LoVo (cell line): Measurements from ENCODE around the gene NT5C1A.

Experiments
- DNase-seq: peaks from one replicate; pipeline ENCODE4 v3.0.0-alpha.2; 2016; ENCODE audit warnings: low spot score

The NT5C1A gene

GRCh38 chr1:39689635-39690034 lies 17.7 kb upstream of the NT5C1A start:
- no peak for DNase-seq

GRCh38 chr1:39689214-39689613 lies 17.3 kb upstream of the NT5C1A start:
- no peak for DNase-seq

- DNase-seq = no peak
These were observed 16.8 kb upstream of the NT5C1A start for GRCh38 chr1:39688706-39689105.

GRCh38 chr1:39687243-39687642 lies 15.3 kb upstream of the NT5C1A start:
- DNase-seq = no peak

- no peak for DNase-seq
These were observed 13.2 kb upstream of the NT5C1A start for GRCh38 chr1:39685071-39685470.

GRCh38 chr1:39684313-39684664 lies 12.4 kb upstream of the NT5C1A start:
- no peak for DNase-seq

GRCh38 chr1:39683591-39684312 lies 11.8 kb upstream of the NT5C1A start:
- no peak for DNase-seq

GRCh38 chr1:39681999-39682398 lies 10.1 kb upstream of the NT5C1A start:
- no peak for DNase-seq

GRCh38 chr1:39681294-39681693 lies 9.4 kb upstream of the NT5C1A start:
- DNase-seq = no peak

GRCh38 chr1:39680751-39681150 lies 8.8 kb upstream of the NT5C1A start:
- no peak for DNase-seq

- DNase-seq = no peak
These were observed 7.9 kb upstream of the NT5C1A start for GRCh38 chr1:39679821-39680220.

GRCh38 chr1:39678889-39679288 lies 7.0 kb upstream of the NT5C1A start:
- no peak for DNase-seq

- no peak for DNase-seq
These were observed 5.7 kb upstream of the NT5C1A start for GRCh38 chr1:39677645-39678044.

GRCh38 chr1:39676948-39677548 lies 5.1 kb upstream of the NT5C1A start:
- no peak for DNase-seq

GRCh38 chr1:39675220-39675619 lies 3.3 kb upstream of the NT5C1A start:
- no peak for DNase-seq

GRCh38 chr1:39673215-39673614 lies 1.3 kb upstream of the NT5C1A start:
- no peak for DNase-seq

- no peak for DNase-seq
These were observed 642 bp upstream of the NT5C1A start for GRCh38 chr1:39672551-39672947.

- DNase-seq = no peak
These were observed 494 bp downstream of the NT5C1A start for GRCh38 chr1:39671433-39671792.

GRCh38 chr1:39670689-39671088 lies 1.2 kb downstream of the NT5C1A start:
- no peak for DNase-seq

- DNase-seq = no peak
These were observed 3.0 kb downstream of the NT5C1A start for GRCh38 chr1:39668894-39669293.

GRCh38 chr1:39668111-39668510 lies 3.8 kb downstream of the NT5C1A start:
- DNase-seq = no peak

- no peak for DNase-seq
These were observed 5.1 kb downstream of the NT5C1A start for GRCh38 chr1:39666772-39667171.

GRCh38 chr1:39663559-39663958 lies 8.3 kb downstream of the NT5C1A start:
- DNase-seq = no peak

- DNase-seq = no peak
These were observed 9.0 kb downstream of the NT5C1A start for GRCh38 chr1:39662861-39663260.
